Pancreas (tissue), 10 donors: Measurements from ENCODE around the gene RNF227. TPM values are rescaled to one million over a fixed set of nuclear protein-coding genes. Genes with fewer than 3 reads are reported as not detected.

Experiments used
- ATAC-seq, 4 donors: fragments of 200-7000 bp; cut with Tn5 transposase; one replicate each; pipeline versions ENCODE4 v1.8.0 to v1.9.1; 2020; ENCODE audit warnings: mild to moderate bottlenecking in 4 of 4, moderate library complexity in 4 of 4
- DNase-seq, 6 donors: peaks; one replicate each; pipeline ENCODE4 v3.0.0-alpha.2; 2020
- FAIRE-seq: peaks from 2 replicates; lab custom pipeline; 2012; peaks lifted over from hg19 to GRCh38; lab: Jason Lieb, UNC
- H3K27ac ChIP-seq, 4 donors: fragments of 200-600 bp; sonication (generic); 1 replicate in 3 of 4; 2 replicates in 1 of 4; pipeline versions ENCODE4 v1.5.0 to v1.8.0; 2020
- H3K27me3 ChIP-seq, 4 donors: fragments of 200-600 bp; one replicate each; pipeline ENCODE4 v1.8.0; 2021
- H3K36me3 ChIP-seq, 3 donors: fragments of 200-600 bp; sonication (generic) in 1 of 3; one replicate each; pipeline versions ENCODE4 v1.5.0 to v1.8.0; 2020 to 2021
- H3K4me1 ChIP-seq, 3 donors: fragments of 200-600 bp; one replicate each; pipeline ENCODE4 v1.8.0; 2021
- H3K4me3 ChIP-seq, 4 donors: fragments of 200-600 bp; sonication (generic) in 2 of 4; one replicate each; pipeline versions ENCODE4 v1.5.0 to v1.8.0; 2020 to 2021
- H3K9me3 ChIP-seq, 4 donors: fragments of 200-600 bp; one replicate each; pipeline ENCODE4 v1.8.0; 2021
- WGBS, 2 donors: extraction: QIAGEN DNeasy Blood & Tissue Kit; methylation state at CpG; one replicate each; pipeline ENCODE4 v1.1.7; 2013; 5-methylcytosine and 5-hydroxymethylcytosine counted together
- intact Hi-C, 3 donors: fragments of 100-400 bp; cut with DNase I; formaldehyde crosslinking; loops; one replicate each; pipeline versions ENCODE4 v1.11.1 to v1.14.2; 2022
- polyA plus RNA-seq, 2 donors: library from polyadenylated mRNA; stranded (reverse); fragments of 200-250 nt; gene quantifications; one replicate each; pipeline ENCODE4 v1.2.3, GENCODE V29; 2013
- total RNA-seq, 6 donors: library from RNA; stranded (reverse); fragmentation: NEBNext Ultra II Directional in 4 of 6; extraction: Animal tissue kit (Norgen Biotek cat#: 25700) in 4 of 6; gene quantifications; one replicate each; pipeline versions ENCODE4 v1.2.1 to v1.2.4, GENCODE V29; 2021 to 2023
- TF ChIP-seq, protein P1 (sequence below), 4 donors: fragments of 200-600 bp; sonication (generic) in 3 of 4; IDR thresholded peaks; one replicate each; pipeline versions ENCODE4 v1.5.0 to v1.8.0; 2021; ENCODE audit warnings: antibody characterized with exemption in 4 of 4
- donor health status: healthy with polysubstance abuse.
- donor health status: DM: no; HTN: no; CAD: no; lungs with moderate emphysema.
- donor health status: DM: no; HTN: no; CAD: no.
- donor health status: control.
- donor health status: control.
- donor health status: Bipolar disorder and iron deficiency.
- donor health status: DM: yes; HTN: yes; CAD: no.
- donor health status: DM: no; HTN: no; CAD: no.
- donor health status: DM: no; HTN: no; CAD: no.
- donor health status: DM: yes; HTN: yes; CAD: no.

The RNF227 gene
- total RNA-seq (1 to 10 TPM; 1.2 to 2.8 (median 2.0) TPM), polyA plus RNA-seq (1 to 10 TPM; 1.6 to 3.0 TPM)

DNA sequence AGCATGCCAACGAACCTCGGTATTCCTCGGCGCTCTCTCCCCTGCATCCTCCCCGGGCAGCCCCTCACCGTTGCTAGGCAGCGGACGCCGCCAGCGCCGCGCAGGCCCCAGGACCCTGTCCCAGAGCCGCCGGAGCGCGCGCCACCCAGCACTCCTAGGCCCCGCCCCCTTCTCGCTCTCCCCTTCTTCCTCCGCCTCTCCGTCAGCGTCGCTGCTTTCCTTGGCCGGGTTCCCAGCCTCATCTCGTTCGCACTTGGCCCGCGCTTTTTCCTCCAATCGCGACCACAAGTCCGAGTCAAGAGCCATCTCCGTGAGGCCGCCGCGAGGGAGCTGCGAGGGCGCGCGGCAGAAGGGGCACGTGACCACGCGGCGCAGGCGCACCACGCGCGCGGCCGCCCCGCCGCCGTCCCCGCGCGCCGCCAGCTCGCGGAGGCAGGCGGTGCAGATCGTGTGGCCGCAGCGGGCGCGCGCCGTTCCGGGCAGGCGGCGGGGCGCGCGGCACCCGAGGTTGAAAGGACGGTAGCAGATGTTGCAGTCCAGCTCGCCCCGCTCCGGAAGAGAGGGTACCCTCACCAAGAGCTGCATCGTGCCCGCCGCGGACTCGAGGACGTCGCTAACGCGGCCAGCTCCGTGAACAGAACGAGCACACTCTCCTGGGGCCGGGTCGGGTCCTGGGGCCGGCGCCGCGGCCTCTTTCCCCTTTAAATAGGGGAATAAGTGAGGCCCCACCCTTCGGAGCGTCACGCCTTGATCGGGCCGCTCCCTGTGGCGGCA, at the start of gene RNF227:
Gene RNF227, minus strand, starts transcription at position 679 of the 774 bp plus-strand sequence. Its CDS starts 94 bp downstream, at position 585.
- H3K27ac ChIP-seq = peak within 1 kb of the TSS; percentile 74 to 93 (median 81)
- ATAC-seq (peak; percentile 85 to 92 (median 88)), FAIRE-seq (no peak), DNase-seq (peak; percentile 85 to 95 (median 88))
- peaks cover 0 to 11% (median 1%) of the 10 kb centered on the region in 3 donors for H3K36me3 ChIP-seq
- H3K4me3 ChIP-seq = peak within 1 kb of the TSS; percentile 26 to 59 (median 48)
- H3K9me3 ChIP-seq = no peaks in the 10 kb centered on the region
- intact Hi-C loops = no loop called here
- 0 to 1% methylated on average over 74 to 100 of the region's 100 CpGs for WGBS, 2 donors
- TF ChIP-seq, protein P1, sequence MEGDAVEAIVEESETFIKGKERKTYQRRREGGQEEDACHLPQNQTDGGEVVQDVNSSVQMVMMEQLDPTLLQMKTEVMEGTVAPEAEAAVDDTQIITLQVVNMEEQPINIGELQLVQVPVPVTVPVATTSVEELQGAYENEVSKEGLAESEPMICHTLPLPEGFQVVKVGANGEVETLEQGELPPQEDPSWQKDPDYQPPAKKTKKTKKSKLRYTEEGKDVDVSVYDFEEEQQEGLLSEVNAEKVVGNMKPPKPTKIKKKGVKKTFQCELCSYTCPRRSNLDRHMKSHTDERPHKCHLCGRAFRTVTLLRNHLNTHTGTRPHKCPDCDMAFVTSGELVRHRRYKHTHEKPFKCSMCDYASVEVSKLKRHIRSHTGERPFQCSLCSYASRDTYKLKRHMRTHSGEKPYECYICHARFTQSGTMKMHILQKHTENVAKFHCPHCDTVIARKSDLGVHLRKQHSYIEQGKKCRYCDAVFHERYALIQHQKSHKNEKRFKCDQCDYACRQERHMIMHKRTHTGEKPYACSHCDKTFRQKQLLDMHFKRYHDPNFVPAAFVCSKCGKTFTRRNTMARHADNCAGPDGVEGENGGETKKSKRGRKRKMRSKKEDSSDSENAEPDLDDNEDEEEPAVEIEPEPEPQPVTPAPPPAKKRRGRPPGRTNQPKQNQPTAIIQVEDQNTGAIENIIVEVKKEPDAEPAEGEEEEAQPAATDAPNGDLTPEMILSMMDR (IDR thresholded peaks at IDR 0.05) = no peak
- peaks cover 0 to 15% (median 6%) of the 10 kb centered on the region in 3 donors for H3K4me1 ChIP-seq
- no peaks in the 10 kb centered on the region for H3K27me3 ChIP-seq

- H3K9me3 ChIP-seq = no peaks in the 10 kb centered on the region
- TF ChIP-seq, protein P1 (IDR thresholded peaks at IDR 0.05) = no peak
- H3K36me3 ChIP-seq = no peaks in the 10 kb centered on the region
- intact Hi-C loops = no loop called here
- H3K4me3 ChIP-seq = no peak overlapping the region
- 28 to 31% methylated on average over 2 of the region's 2 CpGs for WGBS, 2 donors
- no peak for ATAC-seq
- H3K4me1 ChIP-seq = no peaks in the 10 kb centered on the region
- no peak overlapping the region for H3K27ac ChIP-seq
- FAIRE-seq = no peak
- DNase-seq = no peak
- peaks cover 0 to 6% (median 2%) of the 10 kb centered on the region in 4 donors for H3K27me3 ChIP-seq
Measured at GRCh38 chr17:7961421-7961820, 45.3 kb upstream of the RNF227 start.

- ATAC-seq (no peak), DNase-seq (no peak), FAIRE-seq (no peak)
- 73 to 86% methylated on average over 9 of the region's 9 CpGs for WGBS, 2 donors
- intact Hi-C loops = no loop called here
- H3K27ac ChIP-seq = no peak overlapping the region
- H3K4me1 ChIP-seq = no peaks in the 10 kb centered on the region
- no peaks in the 10 kb centered on the region for H3K36me3 ChIP-seq
- no peaks in the 10 kb centered on the region for H3K9me3 ChIP-seq
- H3K4me3 ChIP-seq = no peak overlapping the region
- TF ChIP-seq, protein P1 (IDR thresholded peaks at IDR 0.05) = no peak
- H3K27me3 ChIP-seq = peaks cover 0 to 6% (median 2%) of the 10 kb centered on the region in 4 donors
Measured at GRCh38 chr17:7959503-7960253, 43.6 kb upstream of the RNF227 start.

- DNase-seq (peak in 1 of 6 donors; percentile 22), FAIRE-seq (no peak), ATAC-seq (no peak)
- intact Hi-C loops = no loop called here
- TF ChIP-seq, protein P1 (IDR thresholded peaks at IDR 0.05) = no peak
- 71 to 84% methylated on average over 11 of the region's 11 CpGs for WGBS, 2 donors
- Histone ChIP-seq H3K4me1 (no peaks in the 10 kb centered on the region), H3K27ac (no peak overlapping the region), H3K4me3 (no peak overlapping the region), H3K9me3 (no peaks in the 10 kb centered on the region), H3K27me3 (peaks cover 0 to 6% (median 2%) of the 10 kb centered on the region in 4 donors), H3K36me3 (no peaks in the 10 kb centered on the region)
Measured at GRCh38 chr17:7956228-7956965, 40.3 kb upstream of the RNF227 start.
